HG02623 (cell line): ENCODE data around the gene TRAF6.
"Not testable (repeated sequence)": the region's sequence is repeated elsewhere in the genome, so short reads cannot be mapped to it uniquely, and the experiment has no call there.

Source experiments
- ATAC-seq: cut with Tn5 transposase; IDR thresholded peaks from one replicate; pipeline ENCODE4 v1.9.1; 2021; ENCODE audit warnings: moderate library complexity; ENCODE audit not compliant: unreplicated experiment

The TRAF6 gene, protein sequence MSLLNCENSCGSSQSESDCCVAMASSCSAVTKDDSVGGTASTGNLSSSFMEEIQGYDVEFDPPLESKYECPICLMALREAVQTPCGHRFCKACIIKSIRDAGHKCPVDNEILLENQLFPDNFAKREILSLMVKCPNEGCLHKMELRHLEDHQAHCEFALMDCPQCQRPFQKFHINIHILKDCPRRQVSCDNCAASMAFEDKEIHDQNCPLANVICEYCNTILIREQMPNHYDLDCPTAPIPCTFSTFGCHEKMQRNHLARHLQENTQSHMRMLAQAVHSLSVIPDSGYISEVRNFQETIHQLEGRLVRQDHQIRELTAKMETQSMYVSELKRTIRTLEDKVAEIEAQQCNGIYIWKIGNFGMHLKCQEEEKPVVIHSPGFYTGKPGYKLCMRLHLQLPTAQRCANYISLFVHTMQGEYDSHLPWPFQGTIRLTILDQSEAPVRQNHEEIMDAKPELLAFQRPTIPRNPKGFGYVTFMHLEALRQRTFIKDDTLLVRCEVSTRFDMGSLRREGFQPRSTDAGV

GRCh38 chr11:36509694-36510593 lies at the start of gene TRAF6:
Gene TRAF6 (minus strand): TSS chr11:36510272. CDS start chr11:36501515, 8,757 bp downstream.
- peak; percentile 98 for ATAC-seq

GRCh38 chr11:36558571-36559413 lies 48.7 kb upstream of the TRAF6 start:
- ATAC-seq, result peak; percentile 96

- ATAC-seq, result no peak
These were observed 47.9 kb upstream of the TRAF6 start for GRCh38 chr11:36557991-36558390.

GRCh38 chr11:36557390-36557789 lies 47.3 kb upstream of the TRAF6 start:
- not testable (repeated sequence) for ATAC-seq

GRCh38 chr11:36550385-36551115 lies 40.5 kb upstream of the TRAF6 start:
- no peak for ATAC-seq

DNA sequence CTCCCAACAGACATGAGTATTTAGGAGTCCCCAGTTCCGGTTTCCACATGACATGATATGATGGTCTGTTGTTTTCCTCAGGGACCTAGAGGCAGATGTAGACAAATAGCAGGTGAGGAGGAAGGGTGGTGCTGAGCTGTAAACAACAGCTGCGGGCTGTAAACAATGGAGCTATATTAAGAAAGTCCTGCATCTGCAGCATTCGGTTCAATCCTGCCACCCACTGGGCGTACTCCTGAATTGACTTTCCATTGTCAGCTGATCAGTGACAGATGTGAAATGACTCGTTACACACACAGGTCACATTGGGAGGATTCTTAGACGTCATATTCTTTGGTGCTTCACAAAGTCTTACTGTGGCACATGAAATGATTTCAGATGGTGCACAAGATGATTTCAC lies 30.9 kb upstream of the TRAF6 start:
- peak; percentile 99 for ATAC-seq

GRCh38 chr11:36534276-36534840 lies 24.3 kb upstream of the TRAF6 start:
- no peak for ATAC-seq

GRCh38 chr11:36532941-36533601 lies 23.0 kb upstream of the TRAF6 start:
- no peak for ATAC-seq

GRCh38 chr11:36530840-36531239 lies 20.8 kb upstream of the TRAF6 start:
- ATAC-seq, result no peak

DNA sequence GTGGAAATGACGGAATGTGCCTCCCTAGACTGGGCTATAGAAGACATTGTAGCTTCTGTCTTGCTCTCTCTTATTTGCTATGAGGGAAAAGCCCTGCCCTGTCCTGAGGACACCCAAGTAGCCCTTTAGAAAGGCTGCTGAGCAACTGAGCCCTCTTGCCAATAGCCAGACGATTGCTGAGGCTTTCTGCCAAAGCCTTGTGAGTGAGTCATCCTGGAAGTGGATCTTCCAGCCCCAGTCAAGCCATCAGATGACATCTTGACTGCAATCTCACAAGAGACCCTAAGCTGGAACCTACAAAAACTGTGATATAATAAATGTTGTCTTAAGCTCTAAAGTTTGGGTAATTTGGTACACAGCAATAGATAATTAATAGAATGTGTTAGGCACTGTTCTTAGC lies 3.9 kb upstream of the TRAF6 start:
- ATAC-seq, result no peak

DNA sequence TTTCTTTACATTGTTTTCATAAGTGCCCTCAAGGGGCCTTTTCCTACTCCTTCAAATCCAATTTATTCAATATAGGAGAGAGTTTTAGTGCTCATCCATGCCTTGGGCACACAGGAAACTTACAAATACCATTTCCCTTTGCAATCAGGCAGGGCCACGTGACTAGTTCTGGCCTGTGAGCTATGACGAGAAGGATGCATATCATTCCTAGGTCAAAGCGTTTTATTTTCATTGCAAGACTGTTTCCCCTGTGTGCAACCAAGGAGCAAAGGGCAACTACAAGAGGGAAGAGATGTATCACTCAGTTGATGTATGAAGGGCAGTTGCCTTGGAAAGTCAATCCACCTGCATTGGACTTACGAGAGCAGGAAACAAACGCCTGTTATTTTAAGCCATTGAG lies 1.9 kb upstream of the TRAF6 start:
- ATAC-seq, result no peak

- not testable (repeated sequence) for ATAC-seq
These were observed 990 bp upstream of the TRAF6 start for GRCh38 chr11:36511062-36511461.

- no peak for ATAC-seq
These were observed 496 bp upstream of the TRAF6 start for GRCh38 chr11:36510594-36510942.

DNA sequence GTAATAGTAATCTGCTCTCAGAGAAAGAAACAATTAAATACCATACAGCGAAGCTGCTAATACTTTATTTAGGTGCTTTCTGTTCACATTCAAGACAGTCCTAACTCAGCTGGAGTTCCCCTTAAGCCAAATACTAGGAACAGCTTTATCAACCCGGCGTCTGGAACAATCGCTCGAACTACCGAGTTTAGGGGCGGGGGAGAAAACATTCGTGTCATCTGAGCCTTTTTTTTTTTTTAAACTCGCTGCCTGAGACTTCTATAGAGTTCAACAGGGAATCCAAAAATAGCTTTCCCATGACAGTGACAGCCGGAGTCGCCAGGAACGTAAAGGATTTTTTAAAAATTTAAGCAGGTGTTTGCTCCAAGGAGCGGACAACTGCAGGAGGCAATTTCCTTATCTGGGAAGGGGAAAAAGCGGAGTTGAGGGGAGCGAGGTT lies 852 bp downstream of the TRAF6 start:
- ATAC-seq, result no peak

DNA sequence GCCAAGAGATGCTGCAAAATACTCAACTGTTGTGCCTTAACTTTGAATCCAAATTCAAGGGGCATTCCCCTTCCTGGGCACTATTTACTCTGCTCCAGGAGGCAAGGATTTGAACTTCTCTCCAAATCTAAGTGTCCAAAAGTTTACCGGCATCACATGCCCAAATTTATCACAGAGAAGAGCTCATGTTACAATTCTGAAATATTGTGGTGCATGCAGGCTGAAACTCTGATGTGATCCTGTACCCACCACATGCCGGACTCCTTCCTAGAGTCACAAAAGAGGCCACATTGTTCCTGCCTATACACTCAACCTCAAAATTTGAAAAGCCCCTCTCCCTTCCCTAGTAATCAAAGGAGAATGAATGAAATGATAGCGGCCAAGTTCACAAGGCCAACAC lies 1.3 kb downstream of the TRAF6 start:
- ATAC-seq, result no peak

DNA sequence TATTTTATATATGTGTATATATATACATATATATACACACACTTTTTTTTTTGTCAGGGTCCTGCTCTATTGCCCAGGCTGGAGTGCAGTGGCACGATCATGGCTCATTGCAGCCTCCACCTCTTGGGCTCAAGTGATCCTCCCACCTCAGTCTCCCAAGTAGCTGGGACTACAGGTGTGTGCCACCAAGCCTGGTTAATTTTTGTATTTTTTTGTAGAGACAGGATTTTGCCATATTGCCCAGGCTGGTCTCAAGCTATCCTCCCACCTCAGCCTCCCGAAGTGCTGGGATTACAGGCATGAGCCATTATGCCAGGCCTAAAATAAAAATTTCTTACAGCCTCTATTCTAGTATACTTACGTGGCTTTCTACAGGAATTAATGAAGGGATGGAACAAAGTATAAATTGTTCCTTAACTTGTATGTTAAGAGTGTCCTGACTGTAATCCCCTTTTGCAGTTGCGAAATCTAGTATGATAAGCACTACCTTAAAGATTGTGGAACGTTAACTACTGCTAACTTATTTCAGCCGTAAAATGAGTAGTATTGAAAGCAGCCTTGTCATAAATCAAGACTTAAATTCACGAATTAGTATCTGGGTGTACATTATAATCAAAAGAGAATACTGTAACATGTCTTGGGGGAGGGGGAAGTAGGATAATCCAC lies 2.1 kb downstream of the TRAF6 start:
- ATAC-seq, result no peak

DNA sequence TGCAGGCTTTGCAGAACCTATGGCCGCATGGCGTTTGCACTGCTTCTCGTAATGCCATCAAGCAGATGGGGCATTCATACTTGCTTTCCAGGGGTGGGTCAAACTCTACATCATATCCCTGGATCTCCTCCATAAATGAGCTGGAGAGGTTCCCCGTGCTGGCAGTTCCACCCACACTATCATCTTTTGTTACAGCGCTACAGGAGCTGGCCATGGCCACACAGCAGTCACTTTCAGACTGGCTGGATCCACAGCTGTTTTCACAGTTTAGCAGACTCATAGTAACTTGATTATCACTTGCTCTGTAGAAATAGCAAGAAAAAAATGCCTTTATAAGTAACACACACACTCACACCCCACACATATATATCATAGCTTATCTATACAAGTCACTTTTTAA lies 8.8 kb downstream of the TRAF6 start:
- ATAC-seq, result no peak

GRCh38 chr11:36500315-36500721 lies 9.8 kb downstream of the TRAF6 start:
- peak; percentile 90 for ATAC-seq

GRCh38 chr11:36499315-36499714 lies 10.8 kb downstream of the TRAF6 start:
- no peak for ATAC-seq
